Prostate gland (tissue), 2 donors: ENCODE measurements around the gene AFDN.

Source experiments
- CTCF ChIP-seq, 4 experiments: fragments of 200-600 bp in 2 of 4; fragments of 450-650 bp in 2 of 4; sonication (generic) in 2 of 4; IDR thresholded peaks; 1 replicate in 3 of 4; 2 replicates in 1 of 4; pipeline ENCODE4 v1.5.1; 2016 to 2019; ENCODE audit warnings: antibody characterized with exemption in 4 of 4, mild to moderate bottlenecking in 2 of 4, moderate library complexity in 2 of 4
- POLR2AphosphoS5 ChIP-seq: sonication (generic); formaldehyde crosslinking; IDR thresholded peaks from one replicate; pipeline ENCODE4 v1.6.1; 2017; ENCODE audit warnings: antibody characterized with exemption

GRCh38 chr6:167870321-167870720 lies 43.6 kb downstream of the AFDN start:
- no peak for TF ChIP-seq CTCF (IDR thresholded peaks at IDR 0.05)
- no peak for TF ChIP-seq POLR2AphosphoS5
